ENCODE data around the gene PIGP.
"Not testable (repeated sequence)": the region's sequence is repeated elsewhere in the genome, so short reads cannot be mapped to it uniquely, and the experiment has no call there.

The PIGP gene

GRCh38 chr21:37041706-37042271 lies 31.1 kb downstream of the PIGP start:
- no peak for DNase-seq

DNA sequence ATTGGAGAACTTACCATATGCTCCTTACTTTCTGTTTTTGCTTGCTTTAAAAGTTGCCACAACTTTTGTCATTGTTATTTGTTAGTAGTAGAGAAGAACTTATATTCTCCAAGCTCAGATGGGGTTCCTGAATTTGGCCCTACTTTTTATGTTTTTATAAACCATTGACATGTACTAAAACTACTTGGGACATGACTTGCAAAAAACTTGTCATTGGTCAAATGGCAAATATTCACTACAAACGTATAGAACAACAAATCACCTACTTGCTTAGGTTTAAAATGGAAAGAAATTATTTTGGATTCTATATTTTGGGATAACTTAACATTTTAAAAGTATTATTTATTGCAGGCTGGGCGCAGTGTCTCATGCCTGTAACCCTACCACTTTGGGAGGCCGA lies 32.7 kb downstream of the PIGP start:
- DNase-seq: no peak

DNA sequence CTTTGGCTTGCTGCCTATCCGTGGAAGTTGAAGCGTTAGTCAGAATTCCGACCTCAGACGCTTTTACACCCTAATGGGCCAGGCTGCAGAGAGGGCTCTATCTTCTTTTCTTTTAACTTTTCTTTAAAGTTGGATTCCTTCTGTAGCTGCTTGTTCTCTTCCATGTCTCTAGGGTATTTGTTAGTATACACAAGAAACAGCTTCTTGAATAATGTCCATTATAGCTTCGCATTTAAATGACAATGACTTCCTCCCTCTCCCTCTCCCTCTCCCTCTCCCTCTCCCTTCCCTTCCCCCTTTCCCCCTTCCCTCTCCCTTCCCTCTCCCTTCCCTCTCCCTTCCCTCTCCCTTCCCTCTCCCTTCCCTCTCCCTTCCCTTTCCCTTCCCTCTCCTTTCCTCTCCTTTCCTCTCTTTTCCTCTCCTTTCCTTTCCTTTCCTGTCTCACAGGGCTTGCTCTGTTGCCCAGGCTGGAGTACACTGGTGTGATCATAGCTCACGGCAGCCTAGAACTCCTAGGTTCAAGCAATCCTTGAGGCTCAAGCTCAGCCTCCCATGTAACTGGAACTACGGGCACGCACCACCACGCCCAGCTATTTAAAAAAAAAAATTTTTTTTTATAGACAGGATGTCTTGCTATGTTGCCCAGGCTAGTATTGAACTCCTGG lies 33.3 kb downstream of the PIGP start:
- no peak for DNase-seq

DNA sequence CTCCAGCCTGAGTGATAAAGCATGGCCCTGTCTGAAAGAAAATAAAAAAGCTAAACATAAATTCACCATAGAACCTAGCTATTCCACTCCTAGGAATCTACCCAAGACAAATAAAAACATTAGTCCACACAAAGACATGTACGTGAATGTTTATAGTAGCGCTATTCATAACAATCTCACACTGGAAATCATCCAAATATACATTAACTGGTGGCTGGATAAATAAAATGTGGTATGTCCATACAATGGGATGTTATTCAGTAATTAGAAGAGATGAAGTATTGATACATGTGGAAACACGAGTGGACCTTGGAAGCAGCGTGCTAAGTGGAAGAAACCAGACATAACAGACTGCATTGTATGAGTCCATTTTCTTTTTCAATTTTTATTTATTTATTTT lies 36.7 kb downstream of the PIGP start:
- no peak for DNase-seq

GRCh38 chr21:37034394-37034793 lies 38.5 kb downstream of the PIGP start:
- not testable (repeated sequence) for DNase-seq

DNA sequence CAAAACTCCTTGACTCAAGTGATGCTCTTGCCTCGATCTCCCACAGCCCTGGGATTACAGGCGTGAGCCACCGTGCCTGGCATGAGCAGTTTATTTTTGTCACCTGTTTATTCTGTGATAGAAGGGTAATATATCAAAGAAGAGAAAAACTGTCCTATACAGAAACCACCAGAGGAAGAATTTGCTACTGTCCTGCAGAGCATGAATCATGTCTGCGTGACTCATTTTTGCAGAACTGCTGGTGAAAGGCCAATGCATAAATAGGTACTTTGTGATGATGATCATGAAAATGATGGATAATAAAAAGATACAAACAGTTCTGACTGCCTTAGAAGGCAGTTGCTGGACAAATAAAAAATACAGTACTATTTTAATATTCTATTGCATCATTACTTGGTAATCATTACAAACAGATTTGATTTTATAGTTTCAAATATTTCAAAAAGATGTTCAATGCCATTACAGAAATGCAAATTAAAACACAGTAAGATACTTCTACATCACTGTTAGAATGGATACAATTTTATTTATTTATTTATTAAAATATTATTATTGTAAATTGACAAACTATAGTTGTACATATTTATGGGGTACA lies 39.9 kb downstream of the PIGP start:
- DNase-seq: no peak

DNA sequence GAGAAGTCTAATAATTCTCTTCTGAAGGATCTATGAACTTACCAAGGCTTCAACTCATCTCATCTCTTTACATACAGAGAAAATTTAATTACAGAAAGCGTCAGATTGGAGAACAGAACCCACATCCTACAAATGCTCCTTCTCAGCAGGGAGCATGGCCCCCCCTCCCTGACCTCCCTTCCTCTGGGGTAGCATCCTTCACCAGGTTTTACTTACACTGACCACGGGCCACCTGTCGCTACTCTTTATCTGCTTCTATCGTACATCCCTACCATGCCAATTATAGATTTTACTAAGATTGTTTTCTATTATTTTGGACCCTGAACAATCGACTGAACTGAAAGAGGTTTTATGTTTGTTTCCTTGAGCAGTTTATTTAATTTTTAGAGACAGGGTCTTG lies 40.6 kb downstream of the PIGP start:
- no peak for DNase-seq

DNA sequence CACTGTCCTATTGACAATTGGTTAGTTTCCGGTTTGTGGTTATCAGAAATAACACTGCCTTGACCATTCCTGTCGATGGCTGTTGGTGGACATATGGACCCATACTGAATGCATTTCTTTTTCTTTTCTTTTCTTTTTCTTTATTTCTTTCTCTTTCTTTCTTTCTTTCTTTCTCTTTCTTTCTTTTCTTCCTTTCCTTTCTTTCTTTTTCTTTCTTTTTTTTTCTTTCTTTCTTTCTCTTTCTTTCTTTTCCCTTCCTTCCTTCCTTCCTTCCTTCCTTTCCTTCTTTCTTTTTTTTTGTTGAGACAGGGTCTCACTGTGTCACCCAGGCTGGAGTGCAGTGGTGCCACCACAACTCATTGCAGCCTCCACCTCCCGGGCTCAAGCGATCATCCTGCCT lies 42.0 kb downstream of the PIGP start:
- no peak for DNase-seq

GRCh38 chr21:37028570-37028969 lies 44.3 kb downstream of the PIGP start:
- no peak for DNase-seq

DNA sequence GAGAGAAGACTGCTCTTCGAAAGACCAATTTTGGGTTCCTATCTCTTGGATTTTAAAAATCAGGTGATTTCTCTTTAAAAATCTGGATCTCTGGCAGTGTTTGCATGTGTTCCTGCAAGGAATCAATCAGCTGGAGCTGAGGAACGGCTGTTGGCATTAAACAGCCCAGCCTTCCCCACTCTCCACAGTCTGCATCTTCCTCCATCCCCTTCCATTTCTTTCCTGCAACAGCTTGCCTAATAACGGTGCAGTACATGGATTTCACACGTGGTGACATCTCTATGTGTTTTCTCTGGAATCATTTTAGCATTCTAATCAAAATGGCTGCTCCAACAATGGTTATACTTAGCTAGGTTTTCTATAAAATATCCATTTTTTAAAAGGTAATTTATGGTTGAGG lies 46.4 kb downstream of the PIGP start:
- no peak for DNase-seq

GRCh38 chr21:37017951-37018679 lies 54.8 kb downstream of the PIGP start:
- DNase-seq: no peak

Measured in midbrain (tissue), 1 donor.